ENCODE data around the gene MSH5.

MSH5 gene

GRCh38 chr6:31713465-31713864 is 26.3 kb upstream of the MSH5 start:
- DNase-seq (ENCODE audit: low read depth), result no peak

GRCh38 chr6:31713991-31714684 is 25.7 kb upstream of the MSH5 start:
- DNase-seq (ENCODE audit: low read depth), result no peak

- no peak for DNase-seq (ENCODE audit: low read depth)
Observed at GRCh38 chr6:31715022-31715958, 24.5 kb upstream of the MSH5 start, which contains the start of gene LY6G6D. Gene LY6G6D (plus strand): TSS chr6:31715348. CDS start chr6:31715356, 8 bp downstream.

GRCh38 chr6:31717499-31718222 is 22.1 kb upstream of the MSH5 start:
- no peak for DNase-seq (ENCODE audit: low read depth)

GRCh38 chr6:31718265-31718664 is 21.5 kb upstream of the MSH5 start:
- no peak for DNase-seq (ENCODE audit: low read depth)

GRCh38 chr6:31719001-31719400 is 20.8 kb upstream of the MSH5 start:
- no peak for DNase-seq (ENCODE audit: low read depth)

GRCh38 chr6:31720196-31720770 is 19.5 kb upstream of the MSH5 start:
- DNase-seq (ENCODE audit: low read depth), result no peak

GRCh38 chr6:31721351-31722020 is 18.3 kb upstream of the MSH5 start, which contains the start of gene LY6G6C:
Gene LY6G6C (minus strand): TSS chr6:31721746. CDS start chr6:31721679, 67 bp downstream.
- DNase-seq (ENCODE audit: low read depth), result no peak

GRCh38 chr6:31722173-31722572 is 17.6 kb upstream of the MSH5 start:
- DNase-seq (ENCODE audit: low read depth), result no peak

GRCh38 chr6:31723245-31723979 is 16.4 kb upstream of the MSH5 start, which contains the start of gene MPIG6B:
Gene MPIG6B (plus strand): TSS chr6:31723373. CDS start chr6:31723384, 11 bp downstream.
- no peak for DNase-seq (ENCODE audit: low read depth)

GRCh38 chr6:31723980-31724691 is 15.7 kb upstream of the MSH5 start:
- no peak for DNase-seq (ENCODE audit: low read depth)

GRCh38 chr6:31725502-31726350 is 14.1 kb upstream of the MSH5 start:
- no peak for DNase-seq (ENCODE audit: low read depth)

GRCh38 chr6:31727034-31727716 is 12.6 kb upstream of the MSH5 start:
- no peak for DNase-seq (ENCODE audit: low read depth)

GRCh38 chr6:31727717-31728671 is 11.8 kb upstream of the MSH5 start:
- DNase-seq (ENCODE audit: low read depth), result no peak

GRCh38 chr6:31728767-31729514 is 10.9 kb upstream of the MSH5 start, which contains the start of gene DDAH2:
Gene DDAH2 (minus strand): TSS chr6:31729299. CDS start chr6:31729161, 138 bp downstream.
- DNase-seq (ENCODE audit: low read depth), result no peak

- peak; percentile 90 for DNase-seq (ENCODE audit: low read depth)
Observed at GRCh38 chr6:31729515-31729978, 10.3 kb upstream of the MSH5 start.

Measured in fibroblast of gingiva (primary cell).